ENCODE data around the gene MSS51. TPM values are rescaled to one million over a fixed set of nuclear protein-coding genes. Genes with fewer than 3 reads are reported as not detected.

Gene MSS51
- total and polyA plus RNA-seq, 8 donors: 0.61 to 6.1 (median 1.3) TPM; not detected in 1

GRCh38 chr10:73416571-73416970 lies 16.8 kb downstream of the MSS51 start:
- Histone ChIP-seq H3K27me3 (no peaks in the 10 kb centered on the region), H3K4me1 (peaks cover 10 to 36% (median 26%) of the 10 kb centered on the region in 4 donors), H3K27ac (no peak overlapping the region), H3K4me3 (no peak overlapping the region), H3K36me3 (peaks cover 0 to 4% (median 0%) of the 10 kb centered on the region in 4 donors), H3K9me3 (no peaks in the 10 kb centered on the region)
- WGBS, 5 donors: 83 to 94% (median 87%) methylated on average over 3 of the region's 3 CpGs
- DNase-seq: no peak
- intact Hi-C loops (cut with DNase I; ENCODE audit: low total_unique reads): no loop called here
- TF ChIP-seq EP300 (IDR thresholded peaks at IDR 0.05) (no peak), POLR2A (IDR thresholded peaks at IDR 0.05) (no peak), POLR2AphosphoS5 (IDR thresholded peaks at IDR 0.05) (no peak), CTCF (IDR thresholded peaks at IDR 0.05) (no peak)

GRCh38 chr10:73414230-73414945 lies 19.0 kb downstream of the MSS51 start:
- TF ChIP-seq POLR2A (IDR thresholded peaks at IDR 0.05) (no peak), EP300 (IDR thresholded peaks at IDR 0.05) (no peak), CTCF (IDR thresholded peaks at IDR 0.05) (no peak), POLR2AphosphoS5 (IDR thresholded peaks at IDR 0.05) (no peak)
- Histone ChIP-seq H3K27ac (peak overlapping the region; percentile 75 to 98 (median 98)), H3K9me3 (no peaks in the 10 kb centered on the region), H3K4me3 (peak overlapping the region; percentile 67 to 94 (median 84)), H3K27me3 (no peaks in the 10 kb centered on the region), H3K36me3 (no peaks in the 10 kb centered on the region), H3K4me1 (peaks cover 16 to 46% (median 32%) of the 10 kb centered on the region in 4 donors)
- peak in 1 of 2 donors; percentile 77 for DNase-seq
- intact Hi-C loops (cut with DNase I; ENCODE audit: low total_unique reads): no loop called here
- WGBS, 5 donors: 0 to 7% (median 2%) methylated on average over 17 of the region's 17 CpGs

GRCh38 chr10:73413528-73414229 lies 19.7 kb downstream of the MSS51 start, which contains the start of gene ANXA7:
ANXA7 (minus strand) TSS chr10:73414058; CDS start chr10:73400856, 13,202 bp downstream.
- intact Hi-C loops (cut with DNase I; ENCODE audit: low total_unique reads): no loop called here
- Histone ChIP-seq H3K9me3 (no peaks in the 10 kb centered on the region), H3K27ac (peak within 1 kb of the TSS; percentile 95 to 98 (median 98)), H3K4me1 (peaks cover 23 to 47% (median 34%) of the 10 kb centered on the region in 4 donors), H3K27me3 (no peaks in the 10 kb centered on the region), H3K36me3 (no peaks in the 10 kb centered on the region), H3K4me3 (peak within 1 kb of the TSS; percentile 67 to 94 (median 84))
- TF ChIP-seq CTCF (IDR thresholded peaks at IDR 0.05): peak in 3 of 7 experiments; percentile 17 to 44 (median 25)
- TF ChIP-seq POLR2A (IDR thresholded peaks at IDR 0.05): peak in 2 of 4 donors; percentile 41 to 51
- peak; percentile 44 for TF ChIP-seq EP300 (IDR thresholded peaks at IDR 0.05)
- peak; percentile 45 to 91 (median 89) for TF ChIP-seq POLR2AphosphoS5 (IDR thresholded peaks at IDR 0.05)
- DNase-seq: peak; percentile 97 to 98
- WGBS, 5 donors: 0 to 1% (median 0%) methylated on average over 31 to 62 of the region's 62 CpGs

DNA sequence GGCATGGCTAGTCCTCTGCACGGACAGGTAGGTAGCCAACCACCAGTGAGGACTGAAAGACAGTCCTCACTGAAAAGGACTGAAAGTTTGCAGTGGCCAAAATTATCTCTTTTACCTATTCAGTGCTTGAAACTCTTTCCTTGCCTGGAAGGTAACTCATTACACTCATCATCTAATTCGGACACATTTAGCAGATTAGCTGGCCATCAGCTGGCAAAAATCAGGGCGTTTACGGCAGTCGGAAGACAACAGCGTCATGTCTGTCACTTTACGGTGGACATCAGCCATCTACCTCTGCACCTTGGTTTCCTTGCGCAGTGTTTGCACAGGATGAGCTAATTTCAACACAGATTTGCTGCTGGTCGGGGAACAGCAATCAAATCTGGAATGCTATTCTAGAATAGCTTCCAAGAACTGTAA lies 20.2 kb downstream of the MSS51 start:
- Histone ChIP-seq H3K4me3 (peak overlapping the region; percentile 67 to 94 (median 84)), H3K36me3 (peaks cover 0 to under 1% (median 0%) of the 10 kb centered on the region in 4 donors), H3K9me3 (no peaks in the 10 kb centered on the region), H3K27ac (peak overlapping the region; percentile 95 to 98 (median 98)), H3K4me1 (peaks cover 24 to 49% (median 36%) of the 10 kb centered on the region in 4 donors), H3K27me3 (no peaks in the 10 kb centered on the region)
- TF ChIP-seq EP300 (IDR thresholded peaks at IDR 0.05) (no peak), CTCF (IDR thresholded peaks at IDR 0.05) (no peak), POLR2A (IDR thresholded peaks at IDR 0.05) (no peak), POLR2AphosphoS5 (IDR thresholded peaks at IDR 0.05) (no peak)
- intact Hi-C loops (cut with DNase I; ENCODE audit: low total_unique reads): no loop called here
- WGBS, 5 donors: 1 to 2% (median 1%) methylated on average over 9 of the region's 9 CpGs
- peak; percentile 38 to 85 for DNase-seq
